Activated CD4-positive, alpha-beta memory T cell treated with anti-CD3 and anti-CD28 coated beads, Interleukin-2, amount 10 ng/mL, durations not matched to agents 7 days and 5 days (primary cell): ENCODE measurements around the gene SSX4B. TPM values are rescaled to one million over a fixed set of nuclear protein-coding genes. Genes with fewer than 3 reads are reported as not detected.
A peak's percentile ranks its signal among the peaks of the same experiment; 100 is the strongest.
"Not testable (repeated sequence)": the region's sequence is repeated elsewhere in the genome, so short reads cannot be mapped to it uniquely, and the experiment has no call there.

Experiments used
- CTCF ChIA-PET: fragments of 350-600 bp; sonication (Branson Sonifier 250); formaldehyde crosslinking; loops from one replicate; lab custom pipeline; 2021; ENCODE audit warnings: antibody characterized with exemption, inconsistent platforms; lab: Charles Lee
- POLR2A ChIA-PET: fragments of 350-600 bp; sonication (Branson Sonifier 250); formaldehyde crosslinking; loops from one replicate; lab custom pipeline; 2021; ENCODE audit warnings: antibody characterized with exemption; lab: Charles Lee
- DNase-seq: peaks from one replicate; pipeline ENCODE4 v3.0.0-alpha.2; 2020
- H3K27ac Mint-ChIP-seq: one replicate; pipeline ENCODE4 v1.8.0; 2021; ENCODE audit warnings: mild to moderate bottlenecking, mixed read lengths
- H3K27me3 Mint-ChIP-seq: one replicate; pipeline ENCODE4 v1.8.0; 2021; ENCODE audit warnings: mixed read lengths
- H3K36me3 Mint-ChIP-seq: one replicate; pipeline ENCODE4 v1.8.0; 2021; ENCODE audit warnings: low read depth, mixed read lengths
- H3K4me1 Mint-ChIP-seq: one replicate; pipeline ENCODE4 v1.8.0; 2021; ENCODE audit warnings: mixed read lengths
- H3K4me3 Mint-ChIP-seq: one replicate; pipeline ENCODE4 v1.8.0; 2021; ENCODE audit warnings: mild to moderate bottlenecking, mixed read lengths
- H3K9me3 Mint-ChIP-seq: one replicate; pipeline ENCODE4 v1.8.0; 2021; ENCODE audit warnings: mixed read lengths
- total RNA-seq, 2 experiments: library from RNA; stranded (reverse); gene quantifications; one replicate each; pipeline ENCODE4 v1.2.3, GENCODE V29; 2021

Gene SSX4B, protein sequence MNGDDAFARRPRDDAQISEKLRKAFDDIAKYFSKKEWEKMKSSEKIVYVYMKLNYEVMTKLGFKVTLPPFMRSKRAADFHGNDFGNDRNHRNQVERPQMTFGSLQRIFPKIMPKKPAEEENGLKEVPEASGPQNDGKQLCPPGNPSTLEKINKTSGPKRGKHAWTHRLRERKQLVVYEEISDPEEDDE
- not detected for total RNA-seq

DNA sequence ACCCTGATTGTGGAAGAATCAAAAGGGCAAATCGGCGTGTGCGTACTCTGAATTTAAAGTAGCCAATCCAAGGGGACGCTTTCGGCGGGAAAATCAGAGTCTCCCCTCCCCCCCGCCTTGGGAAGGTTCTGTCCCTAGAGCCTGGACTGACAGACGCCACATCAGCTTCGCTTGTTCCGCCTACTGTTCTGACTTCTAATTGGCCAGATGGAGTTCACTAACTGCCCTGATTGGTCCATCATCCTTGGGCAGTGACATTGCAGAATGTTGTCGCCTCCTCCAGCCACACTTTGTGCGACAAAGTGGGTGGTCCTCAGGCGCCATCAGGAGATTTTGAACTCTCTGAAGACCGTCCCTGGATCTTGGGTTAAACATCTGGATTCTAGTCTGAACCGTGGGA is at the start of gene SSX4B:
SSX4B (minus strand) TSS at position 101 of the 400 bp plus-strand sequence. CDS start 588 bp downstream, outside the sequence.
- H3K4me3 Mint-ChIP-seq, CTCF ChIA-PET, H3K9me3 Mint-ChIP-seq, H3K4me1 Mint-ChIP-seq, H3K36me3 Mint-ChIP-seq, POLR2A ChIA-PET, DNase-seq, H3K27ac Mint-ChIP-seq, H3K27me3 Mint-ChIP-seq: not testable (repeated sequence)

DNA sequence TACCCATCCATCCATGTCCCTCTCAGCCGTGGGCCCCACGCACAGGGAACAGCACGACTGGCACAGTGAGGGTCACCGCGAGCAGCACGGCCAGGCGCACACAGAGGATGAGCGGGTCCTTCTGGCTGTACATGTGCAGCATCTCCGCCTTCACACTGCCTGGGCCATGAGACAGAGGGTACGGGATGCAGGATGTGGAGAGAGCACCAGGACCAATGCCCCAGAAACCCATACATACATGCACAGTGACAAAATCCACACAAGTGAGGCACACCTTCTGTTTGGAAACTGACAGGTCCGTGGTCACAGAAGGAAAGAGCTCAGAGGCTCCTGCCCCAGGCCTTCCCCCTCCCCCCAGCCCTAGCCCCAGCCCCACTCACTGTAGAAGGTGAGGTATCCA is 48.8 kb upstream of the SSX4B start:
- Mint-ChIP-seq H3K9me3 (no peaks in the 10 kb centered on the region), H3K36me3 (peaks cover 48% of the 10 kb centered on the region), H3K27me3 (no peaks in the 10 kb centered on the region), H3K4me1 (peaks cover 23% of the 10 kb centered on the region), H3K4me3 (no peak overlapping the region), H3K27ac (no peak overlapping the region)
- DNase-seq: no peak
- ChIA-PET POLR2A (no interaction called here), CTCF (no interaction called here)

DNA sequence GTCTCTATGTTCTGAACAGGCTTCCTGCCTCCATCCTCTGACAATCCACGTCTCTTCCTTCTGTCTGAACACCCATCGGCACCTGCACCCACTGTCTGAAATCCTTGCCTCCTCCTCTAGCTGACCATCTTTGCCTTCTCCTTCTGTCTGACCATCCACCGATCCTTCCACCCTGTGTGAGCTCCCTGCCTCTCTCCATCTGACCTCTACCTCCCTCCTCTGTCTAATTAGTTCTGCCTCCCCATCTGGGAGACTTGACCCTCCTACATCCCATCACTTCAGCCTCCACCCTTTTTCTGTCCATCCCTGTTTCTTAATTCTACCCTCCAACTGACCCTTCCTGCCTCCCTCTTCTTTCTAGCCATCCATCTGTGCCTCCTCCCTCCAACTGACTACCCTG is 48.3 kb upstream of the SSX4B start:
- Mint-ChIP-seq H3K4me1 (peaks cover 17% of the 10 kb centered on the region), H3K9me3 (no peaks in the 10 kb centered on the region), H3K27ac (no peak overlapping the region), H3K4me3 (no peak overlapping the region), H3K27me3 (no peaks in the 10 kb centered on the region), H3K36me3 (peaks cover 42% of the 10 kb centered on the region)
- ChIA-PET CTCF (no interaction called here), POLR2A (no interaction called here)
- no peak for DNase-seq

DNA sequence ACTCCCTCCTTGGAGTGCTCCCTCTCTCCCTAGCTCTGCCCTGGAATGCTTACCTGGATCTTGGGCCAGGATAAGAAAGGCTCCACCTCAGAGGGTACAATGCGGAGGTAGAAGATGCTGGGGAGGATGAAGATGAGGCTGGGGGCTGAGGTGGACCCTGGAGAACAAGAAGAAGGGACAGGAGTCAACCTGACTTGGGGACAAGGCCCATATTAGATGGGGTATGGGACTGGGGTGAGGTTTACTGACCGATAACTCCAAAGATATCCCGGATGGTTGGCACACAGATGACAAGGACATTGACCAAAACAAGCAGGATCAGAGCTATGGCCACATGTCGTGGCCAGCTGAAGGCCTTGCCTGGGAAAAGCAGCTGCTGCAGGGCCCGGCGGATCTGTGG is 47.7 kb upstream of the SSX4B start:
- H3K9me3 Mint-ChIP-seq: no peaks in the 10 kb centered on the region
- H3K4me3 Mint-ChIP-seq: no peak overlapping the region
- POLR2A ChIA-PET: no interaction called here
- peaks cover 41% of the 10 kb centered on the region for H3K36me3 Mint-ChIP-seq
- peaks cover 14% of the 10 kb centered on the region for H3K4me1 Mint-ChIP-seq
- no peak for DNase-seq
- CTCF ChIA-PET: no interaction called here
- H3K27ac Mint-ChIP-seq: no peak overlapping the region
- H3K27me3 Mint-ChIP-seq: no peaks in the 10 kb centered on the region

DNA sequence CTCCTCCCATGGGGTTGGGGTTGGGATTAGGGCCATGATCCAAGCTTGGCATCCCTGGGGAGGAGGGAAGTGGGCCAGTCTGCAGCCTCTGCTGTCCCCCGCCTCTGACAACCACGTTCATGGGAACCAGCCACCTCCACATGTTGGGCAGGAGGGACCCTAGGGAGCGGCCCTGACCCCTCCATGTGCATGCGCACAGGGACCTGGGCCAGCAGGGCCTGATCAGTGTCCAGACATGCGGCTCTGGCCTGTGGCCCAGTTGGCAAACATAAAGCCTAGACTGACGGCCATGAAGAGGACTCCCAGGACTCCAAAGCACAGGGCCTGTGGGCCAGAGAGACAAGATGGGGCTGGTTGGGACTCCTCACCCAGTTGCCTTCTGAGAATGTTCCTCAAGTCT is 47.0 kb upstream of the SSX4B start:
- no peak overlapping the region for H3K4me3 Mint-ChIP-seq
- no peak for DNase-seq
- H3K27me3 Mint-ChIP-seq: no peaks in the 10 kb centered on the region
- no peak overlapping the region for H3K27ac Mint-ChIP-seq
- peaks cover 35% of the 10 kb centered on the region for H3K36me3 Mint-ChIP-seq
- ChIA-PET POLR2A (no interaction called here), CTCF (no interaction called here)
- peaks cover 7% of the 10 kb centered on the region for H3K4me1 Mint-ChIP-seq
- no peaks in the 10 kb centered on the region for H3K9me3 Mint-ChIP-seq

DNA sequence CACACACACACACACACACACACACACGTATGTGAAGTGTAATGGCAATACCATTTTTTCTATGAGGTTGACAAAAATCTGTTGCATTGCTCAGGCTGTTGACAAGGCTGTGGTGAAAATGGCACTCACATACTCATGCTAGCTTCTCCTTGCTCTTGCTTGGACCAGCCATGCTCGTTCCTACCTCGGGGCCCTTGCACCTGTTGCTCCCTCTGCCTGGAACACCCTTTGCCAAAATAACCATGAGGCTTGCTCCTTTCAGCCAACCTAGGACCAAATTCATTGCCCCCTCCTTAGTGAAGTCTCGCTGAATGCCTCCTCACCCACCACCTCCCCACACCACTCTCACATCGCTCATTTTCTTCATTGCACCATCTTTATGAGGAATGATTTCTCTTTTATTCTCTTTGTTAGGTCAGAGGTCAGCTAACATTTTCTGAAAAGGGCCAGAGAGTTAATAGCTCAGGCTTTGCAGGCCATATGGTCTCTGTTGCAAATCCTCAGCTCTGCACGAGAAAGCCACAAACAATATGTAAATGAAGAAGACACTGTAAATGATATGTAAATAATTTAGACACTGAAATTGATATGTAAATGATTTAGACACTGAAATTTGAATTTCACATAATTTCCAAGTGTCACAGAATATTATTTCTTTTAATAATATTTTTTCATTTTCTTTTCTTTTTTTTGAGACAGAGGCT is 45.0 kb upstream of the SSX4B start:
- Mint-ChIP-seq H3K9me3 (no peaks in the 10 kb centered on the region), H3K27me3 (no peaks in the 10 kb centered on the region), H3K4me1 (peaks cover 2% of the 10 kb centered on the region), H3K27ac (no peak overlapping the region), H3K4me3 (no peak overlapping the region), H3K36me3 (peaks cover 26% of the 10 kb centered on the region)
- no peak for DNase-seq
- CTCF ChIA-PET: no interaction called here
- POLR2A ChIA-PET: no interaction called here

DNA sequence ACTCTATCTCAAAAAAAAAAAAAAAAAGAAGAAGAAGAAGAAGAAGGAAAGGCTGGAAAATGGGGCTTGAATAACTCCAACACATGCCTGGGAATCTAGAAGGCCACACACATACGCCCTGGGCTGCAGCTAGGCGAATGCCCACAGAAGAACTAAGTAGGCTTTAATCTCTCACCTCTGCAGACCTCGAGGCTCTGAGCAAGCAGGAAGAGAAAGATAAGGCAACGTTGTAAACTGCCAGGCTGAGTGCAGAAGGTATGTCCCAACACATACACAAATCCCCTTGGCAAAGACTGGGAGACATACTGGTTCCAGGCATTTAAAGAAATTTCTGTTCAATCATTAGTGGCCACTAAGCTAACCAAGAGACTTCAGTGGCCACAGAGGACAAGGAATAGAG is 39.9 kb upstream of the SSX4B start:
- POLR2A ChIA-PET: no interaction called here
- Mint-ChIP-seq H3K36me3 (no peaks in the 10 kb centered on the region), H3K4me1 (no peaks in the 10 kb centered on the region), H3K27ac (no peak overlapping the region), H3K4me3 (no peak overlapping the region), H3K9me3 (no peaks in the 10 kb centered on the region), H3K27me3 (no peaks in the 10 kb centered on the region)
- no peak for DNase-seq
- CTCF ChIA-PET: no interaction called here

DNA sequence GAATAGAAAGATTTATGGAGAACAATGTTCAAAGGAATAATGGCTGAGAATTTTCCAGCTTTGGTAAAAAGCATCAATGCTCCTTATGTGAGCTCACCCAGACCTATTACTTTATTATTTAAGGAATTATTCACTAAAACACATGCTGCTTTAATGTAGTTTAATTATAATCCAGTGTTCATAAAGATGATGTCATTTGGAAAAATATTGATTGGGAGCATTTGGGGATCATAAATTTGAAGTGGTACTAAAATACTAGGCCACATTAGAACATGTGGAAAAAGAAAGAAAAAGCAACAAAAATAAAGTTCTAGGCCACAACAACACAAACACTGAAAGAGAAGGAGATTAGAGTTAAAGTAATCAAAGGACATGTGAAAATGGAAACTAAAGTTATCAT is 38.3 kb upstream of the SSX4B start:
- no peaks in the 10 kb centered on the region for H3K9me3 Mint-ChIP-seq
- ChIA-PET CTCF (no interaction called here), POLR2A (no interaction called here)
- H3K27ac Mint-ChIP-seq: no peak overlapping the region
- H3K4me1 Mint-ChIP-seq: no peaks in the 10 kb centered on the region
- DNase-seq: no peak
- no peaks in the 10 kb centered on the region for H3K36me3 Mint-ChIP-seq
- H3K27me3 Mint-ChIP-seq: no peaks in the 10 kb centered on the region
- no peak overlapping the region for H3K4me3 Mint-ChIP-seq

DNA sequence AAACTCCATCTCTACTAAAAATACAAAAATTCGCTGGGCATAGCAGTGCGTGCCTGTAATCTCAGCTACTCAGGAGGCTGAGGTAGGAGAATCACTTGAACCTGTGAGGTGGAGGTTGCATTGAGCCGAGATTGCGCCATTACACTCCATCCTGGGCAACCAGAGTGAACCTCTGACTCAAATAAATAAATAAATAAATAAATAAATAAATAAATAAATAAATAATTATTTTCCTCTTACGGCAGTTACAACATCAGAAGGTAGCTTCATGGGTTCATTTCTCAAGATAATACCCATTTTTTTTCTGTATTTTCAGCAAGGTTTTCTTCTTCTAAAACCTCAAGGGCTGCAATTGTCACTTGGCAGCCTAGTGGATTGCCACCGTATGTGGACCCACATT is 35.4 kb upstream of the SSX4B start:
- CTCF ChIA-PET, H3K27ac Mint-ChIP-seq: not testable (repeated sequence)

DNA sequence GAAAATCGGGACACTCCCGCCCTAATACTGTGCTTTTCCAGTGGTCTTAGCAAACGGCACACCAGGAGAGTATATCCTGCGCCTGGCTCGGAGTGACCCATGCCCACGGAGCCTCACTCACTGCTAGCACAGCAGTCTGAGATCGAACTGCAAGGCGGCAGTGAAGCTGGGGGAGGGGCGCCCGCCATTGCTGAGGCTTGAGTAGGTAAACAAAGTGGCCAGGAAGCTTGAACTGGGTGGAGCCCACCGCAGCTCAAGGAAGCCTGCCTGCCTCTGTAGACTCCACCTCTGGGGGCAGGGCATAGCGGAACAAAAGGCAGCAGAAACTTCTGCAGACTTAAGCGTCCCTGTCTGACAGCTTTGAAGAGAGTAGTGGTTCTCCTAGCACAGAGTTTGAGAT is 22.0 kb upstream of the SSX4B start:
- H3K36me3 Mint-ChIP-seq: peaks cover 19% of the 10 kb centered on the region
- DNase-seq: peak; percentile 50
- H3K9me3 Mint-ChIP-seq, H3K27me3 Mint-ChIP-seq, H3K4me3 Mint-ChIP-seq, CTCF ChIA-PET, POLR2A ChIA-PET: not testable (repeated sequence)
- peaks cover 16% of the 10 kb centered on the region for H3K4me1 Mint-ChIP-seq
- H3K27ac Mint-ChIP-seq: peak overlapping the region; percentile 44

More for the DNA sequence above, 35.4 kb upstream of the SSX4B start:
- H3K4me3 Mint-ChIP-seq, DNase-seq, POLR2A ChIA-PET, H3K36me3 Mint-ChIP-seq, H3K27me3 Mint-ChIP-seq, H3K4me1 Mint-ChIP-seq, H3K9me3 Mint-ChIP-seq: not testable (repeated sequence)

DNA sequence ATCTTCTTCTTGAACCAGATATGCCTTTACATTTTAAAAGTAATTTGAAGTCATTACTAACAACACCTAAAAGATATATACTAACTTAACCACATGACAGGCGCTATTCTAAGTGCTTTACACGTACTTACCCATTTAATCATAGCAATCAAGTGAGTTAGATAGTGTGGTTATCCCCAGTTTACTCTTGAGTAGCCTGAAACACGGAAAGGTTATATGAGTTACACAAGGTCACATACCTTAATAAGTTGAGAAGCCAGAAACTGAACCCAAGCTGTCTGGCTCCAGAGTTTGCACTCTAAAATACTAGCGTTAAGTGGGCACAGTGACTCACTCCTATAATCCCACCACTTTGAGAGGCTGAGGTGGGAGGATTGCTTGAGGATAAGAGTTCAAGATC is 18.4 kb upstream of the SSX4B start:
- H3K9me3 Mint-ChIP-seq, CTCF ChIA-PET, POLR2A ChIA-PET, DNase-seq, H3K27ac Mint-ChIP-seq, H3K27me3 Mint-ChIP-seq, H3K4me3 Mint-ChIP-seq: not testable (repeated sequence)
- Mint-ChIP-seq H3K36me3 (peaks cover 14% of the 10 kb centered on the region), H3K4me1 (peaks cover 19% of the 10 kb centered on the region)

DNA sequence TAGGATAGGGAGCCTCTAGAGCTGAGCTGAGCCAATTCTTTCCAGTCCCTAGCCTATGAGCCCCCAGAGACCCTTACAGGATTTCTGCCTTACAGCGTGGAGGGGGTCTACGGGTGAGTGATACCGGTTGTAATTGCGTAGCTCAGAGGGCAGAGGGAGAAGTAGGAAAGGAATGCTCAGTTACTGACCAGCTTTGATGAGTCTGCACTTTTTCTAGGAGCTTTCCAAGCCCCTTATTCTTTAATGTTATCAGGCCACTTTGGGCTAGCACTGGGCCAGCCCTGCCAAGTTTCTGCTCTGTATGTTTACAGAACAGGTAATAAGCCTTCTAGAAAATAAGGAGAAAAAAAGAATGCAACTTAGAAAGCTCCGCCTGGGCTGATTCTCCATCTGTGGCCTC is 17.8 kb upstream of the SSX4B start:
- DNase-seq, H3K9me3 Mint-ChIP-seq, H3K27ac Mint-ChIP-seq, H3K4me3 Mint-ChIP-seq, H3K27me3 Mint-ChIP-seq, CTCF ChIA-PET, POLR2A ChIA-PET: not testable (repeated sequence)
- Mint-ChIP-seq H3K4me1 (peaks cover 19% of the 10 kb centered on the region), H3K36me3 (peaks cover 11% of the 10 kb centered on the region)

DNA sequence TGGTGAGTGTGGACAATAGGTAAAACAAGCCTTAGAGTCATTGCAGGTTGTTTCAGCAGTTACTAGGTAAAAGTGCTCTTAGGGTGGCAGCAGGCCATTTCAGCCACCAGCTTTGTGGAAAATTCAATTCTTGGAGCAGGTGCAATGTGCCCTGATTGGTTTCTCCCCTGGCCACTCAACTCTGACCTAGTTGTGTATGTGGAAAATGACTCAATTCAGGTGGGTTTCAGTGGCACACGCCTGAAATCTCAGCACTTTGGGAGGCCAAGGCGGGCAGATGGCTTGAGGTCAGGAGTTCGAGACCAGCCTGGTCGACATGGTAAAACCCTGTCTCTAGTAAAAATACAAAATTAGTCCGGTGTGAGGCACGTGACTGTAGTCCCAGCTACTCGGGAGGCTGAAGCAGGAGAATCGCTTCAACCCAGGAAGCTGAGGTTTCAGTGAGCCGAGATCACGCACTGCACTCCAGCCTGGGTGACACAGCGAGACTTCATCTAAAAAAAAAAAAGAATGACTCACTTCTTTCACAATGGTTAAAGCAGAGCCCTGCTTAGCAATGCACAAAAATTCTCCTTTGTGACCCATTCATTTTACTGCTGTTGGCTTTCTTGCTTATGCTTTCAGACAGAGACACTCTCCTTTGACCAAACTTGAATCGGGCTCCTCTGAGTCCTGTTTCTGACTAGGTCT is 15.4 kb upstream of the SSX4B start:
- POLR2A ChIA-PET, H3K27ac Mint-ChIP-seq, DNase-seq, H3K4me3 Mint-ChIP-seq, H3K4me1 Mint-ChIP-seq, H3K27me3 Mint-ChIP-seq, H3K9me3 Mint-ChIP-seq, CTCF ChIA-PET, H3K36me3 Mint-ChIP-seq: not testable (repeated sequence)

DNA sequence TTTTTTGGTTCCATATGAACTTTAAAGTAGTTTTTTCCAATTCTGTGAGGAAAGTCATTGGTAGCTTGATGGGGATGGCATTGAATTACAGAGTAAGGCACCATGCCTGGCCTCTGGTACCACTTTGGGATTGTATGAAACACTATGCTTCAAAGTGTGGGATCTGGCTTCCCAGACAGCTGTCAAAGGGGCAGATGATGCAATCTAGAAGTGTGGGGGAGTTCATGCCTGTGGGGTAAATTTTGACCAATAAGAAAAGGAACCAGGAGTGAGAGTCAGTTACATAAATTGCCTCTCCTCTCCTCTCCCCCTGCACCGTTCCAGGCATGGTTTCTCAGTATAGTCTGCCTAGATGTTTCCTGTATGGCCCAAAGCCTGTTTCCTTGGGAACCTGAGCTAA is 13.9 kb downstream of the SSX4B start:
- POLR2A ChIA-PET, H3K36me3 Mint-ChIP-seq, DNase-seq, H3K27ac Mint-ChIP-seq, H3K4me1 Mint-ChIP-seq, H3K4me3 Mint-ChIP-seq, H3K27me3 Mint-ChIP-seq, CTCF ChIA-PET, H3K9me3 Mint-ChIP-seq: not testable (repeated sequence)
